Mesenteric fat pad (tissue), 1 donor: ENCODE results near the gene LRMDA. TPM values are rescaled to one million over a fixed set of nuclear protein-coding genes. Genes with fewer than 3 reads are reported as not detected.

ENCODE experiments used
- DNase-seq: peaks from one replicate; pipeline ENCODE4 v3.0.0-alpha.2; 2020; ENCODE audit warnings: low spot score
- total RNA-seq: library from RNA; stranded (reverse); fragmentation: NEBNext Ultra II Directional; extraction: Animal tissue kit (Norgen Biotek cat#: 25700); gene quantifications from one replicate; pipeline ENCODE4 v1.2.1, GENCODE V29; 2021
- donor health status: DM: yes; HTN: yes; CAD: no.

LRMDA gene
- total RNA-seq, 1 donor from 2014 or later, result 26.6 TPM

DNA sequence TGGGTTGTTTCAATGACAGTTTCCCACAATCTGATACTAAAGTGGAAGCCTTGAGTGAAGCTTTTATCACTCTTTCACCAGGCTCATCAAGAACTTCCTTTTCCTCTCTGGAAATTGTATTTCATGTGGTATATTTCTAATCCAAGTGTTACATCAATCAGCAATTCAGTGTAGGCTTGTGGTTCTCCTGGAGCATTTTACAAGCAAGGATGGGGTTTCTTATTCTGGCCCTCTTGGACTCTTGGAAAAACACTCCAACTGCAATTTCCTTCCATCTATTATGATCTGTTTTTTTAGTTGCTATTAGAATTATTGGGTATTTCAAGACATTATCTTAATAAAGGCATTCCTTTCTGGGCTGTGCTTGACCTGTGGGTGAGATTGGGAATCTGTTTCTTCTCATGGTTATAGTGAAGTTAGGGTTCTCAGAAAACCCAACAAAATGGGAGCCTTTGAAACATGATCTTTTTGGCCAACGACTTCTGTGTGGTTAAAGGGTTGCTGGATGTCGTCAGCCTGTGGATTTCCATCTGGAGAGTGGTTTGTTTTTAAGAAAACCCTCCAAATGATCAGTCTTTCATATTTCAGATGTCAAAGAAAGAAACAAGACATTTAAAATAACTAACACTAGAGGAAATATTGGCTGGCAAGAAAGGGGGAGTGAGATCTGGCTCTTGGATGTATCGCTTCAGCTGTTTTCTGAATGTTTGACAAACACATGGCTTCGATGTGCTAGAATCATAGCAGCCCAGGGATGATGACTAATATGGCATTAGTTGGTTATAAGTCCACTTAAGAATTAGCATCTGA lies 540.2 kb downstream of the LRMDA start:
- DNase-seq, result no peak

DNA sequence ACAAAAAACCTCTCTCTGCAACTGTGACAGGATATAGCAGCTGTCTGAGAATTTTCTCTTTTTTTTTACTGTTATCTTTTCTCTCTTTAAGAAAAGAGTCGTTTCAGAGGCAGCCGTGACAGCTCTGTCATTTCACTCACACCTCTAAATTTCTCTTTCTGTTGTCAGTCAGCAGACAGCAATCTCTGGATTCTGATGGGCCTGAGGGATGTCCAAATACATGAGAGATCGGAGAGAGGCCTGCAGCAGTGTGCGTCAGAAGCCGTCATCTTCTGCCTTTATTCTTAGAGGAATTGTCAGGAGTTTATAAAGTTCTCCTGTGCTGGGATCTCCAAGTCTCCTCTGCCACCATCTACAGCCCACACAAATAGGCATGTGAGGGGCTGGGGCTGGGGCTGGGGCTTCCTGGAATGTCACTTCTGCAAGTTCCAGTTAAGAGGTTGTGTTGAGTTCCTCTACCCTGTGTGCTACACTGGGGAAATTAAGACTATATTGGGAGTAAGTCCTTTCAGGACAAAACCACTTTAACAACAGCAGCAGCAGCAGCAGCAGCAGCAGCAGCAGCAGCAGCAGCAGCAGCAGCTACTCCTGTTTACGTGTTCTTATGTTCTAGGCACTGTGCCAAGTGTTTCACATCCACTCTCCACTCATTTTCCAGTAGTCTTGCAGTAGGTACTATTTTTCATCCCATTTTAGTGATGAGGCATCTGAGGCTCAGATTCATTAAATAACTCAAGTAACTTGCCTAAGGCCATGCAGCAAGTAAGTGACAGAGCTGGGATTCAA lies 541.3 kb downstream of the LRMDA start:
- no peak for DNase-seq

DNA sequence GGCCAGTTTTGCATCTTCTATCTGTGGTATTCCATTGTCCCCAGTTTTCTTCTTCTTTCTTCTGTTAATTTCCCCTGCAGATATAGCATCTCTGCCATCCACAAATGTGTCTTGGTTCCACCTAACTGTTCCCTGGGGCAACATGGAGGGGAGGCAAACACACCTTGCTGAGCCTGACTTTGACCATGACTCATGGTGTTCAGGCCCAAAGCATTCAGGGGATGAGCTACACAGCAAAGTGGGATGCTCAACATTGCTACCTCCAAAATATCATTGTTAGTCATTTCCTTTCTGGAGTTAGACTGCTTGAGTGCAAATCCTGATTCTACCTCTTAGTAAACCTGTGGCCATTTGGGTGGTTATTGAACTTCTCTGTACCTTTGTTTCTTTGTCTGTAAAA lies 542.7 kb downstream of the LRMDA start:
- DNase-seq, result no peak

DNA sequence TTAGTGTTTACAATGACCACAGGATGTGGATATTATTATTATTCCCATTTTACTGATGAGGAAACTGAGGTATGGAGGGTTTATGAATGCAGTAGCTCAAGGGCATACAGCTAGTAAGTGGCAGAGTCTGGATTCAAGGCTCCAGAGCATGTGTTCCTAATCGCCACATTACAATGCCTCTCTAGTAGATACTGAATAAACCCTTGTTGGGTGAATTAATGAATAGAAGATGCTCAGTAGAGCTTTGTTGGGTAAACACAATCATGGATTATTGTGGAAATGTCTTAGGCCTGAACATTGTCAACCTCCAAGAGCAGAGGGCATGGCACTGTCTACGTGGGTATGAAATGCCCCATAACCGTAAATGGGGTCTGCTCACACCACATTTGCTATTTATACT lies 545.3 kb downstream of the LRMDA start:
- no peak for DNase-seq

DNA sequence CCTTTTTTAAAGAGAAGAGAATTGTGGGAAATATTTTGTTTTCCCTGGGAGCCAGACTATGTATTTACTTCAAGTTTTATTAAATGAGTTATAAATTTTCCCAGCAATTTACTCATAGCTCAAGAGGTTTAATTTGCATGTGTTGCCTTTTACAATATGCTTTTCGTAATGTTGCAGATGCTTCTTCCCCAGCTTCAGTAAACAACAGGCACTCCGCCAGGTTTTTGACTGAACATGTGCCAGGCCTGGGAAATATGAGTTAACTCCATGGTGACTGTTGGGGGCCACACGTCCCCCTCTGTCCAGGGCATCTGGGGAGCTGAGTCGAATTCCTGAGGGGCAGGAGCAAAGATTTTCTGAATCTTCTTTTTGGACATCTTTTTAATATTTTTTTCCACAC lies 545.7 kb downstream of the LRMDA start:
- DNase-seq, result no peak

DNA sequence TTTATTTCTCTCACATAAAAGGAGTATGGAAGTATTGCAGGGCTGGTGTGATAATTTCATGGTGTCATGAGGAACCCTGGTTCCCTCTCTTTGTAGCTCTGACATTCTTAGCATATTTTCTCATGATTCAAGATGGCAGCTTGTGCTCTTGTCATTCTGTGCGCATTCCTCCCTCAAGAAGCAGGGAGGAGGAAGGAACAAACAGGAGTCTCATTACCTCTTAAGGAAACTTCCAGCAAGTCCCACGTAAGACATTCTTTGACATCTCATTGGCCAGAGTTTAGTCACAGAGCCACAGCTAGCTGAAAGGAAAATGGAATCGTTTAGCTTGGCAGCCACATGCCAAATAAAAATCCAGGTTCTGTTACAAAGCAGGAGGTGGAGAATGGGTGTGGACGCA lies 546.8 kb downstream of the LRMDA start:
- no peak for DNase-seq

DNA sequence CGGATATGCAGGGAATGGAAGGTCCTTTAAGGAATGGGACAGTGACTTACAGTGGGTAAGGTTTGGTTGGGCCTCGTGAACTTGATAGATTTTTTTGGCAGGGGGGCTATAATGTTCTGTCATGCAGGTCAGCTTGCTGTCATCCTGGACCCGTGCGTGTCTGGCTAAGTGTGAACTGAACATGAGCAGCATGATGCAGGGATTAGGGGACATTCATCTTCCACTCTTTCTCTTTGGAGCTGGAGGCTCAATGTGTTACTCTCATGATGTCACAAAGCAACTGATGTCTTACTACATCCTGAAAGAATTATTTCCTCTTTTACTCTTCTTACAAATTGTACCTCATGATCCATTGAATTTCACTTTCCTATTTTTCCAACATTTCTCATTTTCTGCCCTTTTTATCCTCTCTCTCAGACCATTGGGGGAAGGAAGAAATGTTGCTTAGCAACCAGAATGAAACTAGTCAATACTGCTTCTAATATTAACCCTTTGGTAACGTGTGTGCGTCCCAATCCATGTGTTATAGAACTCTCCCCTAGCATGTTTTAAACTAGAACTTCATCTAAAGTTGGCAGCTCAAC lies 549.1 kb downstream of the LRMDA start:
- DNase-seq, result no peak

DNA sequence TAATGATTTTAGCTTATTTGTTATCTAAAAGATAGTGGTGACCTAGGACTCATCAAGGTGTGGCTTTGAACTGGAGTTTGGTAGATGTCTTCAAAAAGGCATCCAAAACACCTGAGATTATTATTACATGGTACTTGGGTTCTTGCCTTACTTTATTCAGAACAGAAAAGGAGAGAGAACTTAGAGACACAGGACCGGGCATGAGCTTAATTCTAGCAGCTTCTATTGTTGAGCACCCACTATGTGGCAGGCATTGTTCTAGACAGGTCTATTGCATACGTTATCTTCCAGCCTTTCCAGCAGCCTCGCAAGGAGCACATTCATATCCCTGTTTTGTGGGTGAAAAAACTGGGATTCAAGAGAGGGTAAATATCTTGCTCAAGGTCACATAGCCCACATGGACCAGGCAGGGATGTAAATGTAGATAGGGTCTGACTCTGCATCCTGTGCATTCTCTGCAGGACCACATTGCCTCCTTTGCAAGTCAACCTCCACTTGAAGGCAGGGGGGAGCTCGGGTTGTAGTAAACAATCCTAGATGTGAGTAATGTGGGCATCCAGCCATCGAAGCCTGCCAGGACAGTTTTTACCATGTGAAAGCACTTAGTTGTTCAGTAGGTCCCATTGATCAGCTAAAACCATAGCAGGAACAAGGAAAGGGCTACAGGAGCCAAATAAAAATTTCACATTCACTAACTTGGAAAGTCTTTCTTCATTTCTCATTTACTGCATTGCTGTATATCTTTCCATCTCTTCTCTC lies 551.4 kb downstream of the LRMDA start:
- DNase-seq, result no peak

DNA sequence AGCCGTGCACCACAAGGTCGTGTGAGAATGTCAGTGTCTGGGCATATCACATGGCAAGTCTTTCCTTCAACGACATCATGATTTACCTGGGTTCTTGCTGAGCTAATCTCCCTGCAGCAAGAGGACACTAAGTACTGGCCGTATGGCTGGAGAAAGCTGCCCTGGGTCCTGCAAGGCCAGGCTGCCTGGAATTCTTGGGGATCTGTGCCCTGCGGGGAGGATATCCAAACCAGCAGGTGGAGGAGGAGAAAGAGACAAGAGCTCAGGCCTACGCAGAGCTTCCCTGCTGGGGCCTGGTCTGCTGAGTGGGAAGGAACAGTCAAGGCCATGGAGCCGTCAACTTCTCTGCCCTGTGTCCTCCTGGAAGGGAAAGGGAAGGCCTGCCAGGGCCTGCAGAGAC lies 552.6 kb downstream of the LRMDA start:
- no peak for DNase-seq

DNA sequence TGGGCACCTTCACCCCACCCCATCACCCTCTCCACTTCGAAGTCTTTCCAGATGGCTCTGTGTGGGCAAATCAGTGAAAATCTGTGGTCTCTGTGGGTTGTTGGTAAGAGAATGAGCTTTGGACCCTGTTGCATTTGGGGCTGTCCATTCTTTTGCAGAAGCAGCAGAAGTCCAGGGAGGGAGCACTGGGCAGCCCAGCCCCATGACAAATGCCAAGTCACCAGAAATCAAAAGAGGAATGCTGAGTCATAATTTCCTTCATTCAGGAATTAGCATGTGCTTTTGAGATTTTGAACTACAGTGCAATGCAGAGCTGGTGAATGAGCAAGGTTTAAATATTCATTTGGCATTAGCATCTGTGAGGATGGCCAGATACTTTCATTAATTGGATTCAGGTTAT lies 556.2 kb downstream of the LRMDA start:
- no peak for DNase-seq

DNA sequence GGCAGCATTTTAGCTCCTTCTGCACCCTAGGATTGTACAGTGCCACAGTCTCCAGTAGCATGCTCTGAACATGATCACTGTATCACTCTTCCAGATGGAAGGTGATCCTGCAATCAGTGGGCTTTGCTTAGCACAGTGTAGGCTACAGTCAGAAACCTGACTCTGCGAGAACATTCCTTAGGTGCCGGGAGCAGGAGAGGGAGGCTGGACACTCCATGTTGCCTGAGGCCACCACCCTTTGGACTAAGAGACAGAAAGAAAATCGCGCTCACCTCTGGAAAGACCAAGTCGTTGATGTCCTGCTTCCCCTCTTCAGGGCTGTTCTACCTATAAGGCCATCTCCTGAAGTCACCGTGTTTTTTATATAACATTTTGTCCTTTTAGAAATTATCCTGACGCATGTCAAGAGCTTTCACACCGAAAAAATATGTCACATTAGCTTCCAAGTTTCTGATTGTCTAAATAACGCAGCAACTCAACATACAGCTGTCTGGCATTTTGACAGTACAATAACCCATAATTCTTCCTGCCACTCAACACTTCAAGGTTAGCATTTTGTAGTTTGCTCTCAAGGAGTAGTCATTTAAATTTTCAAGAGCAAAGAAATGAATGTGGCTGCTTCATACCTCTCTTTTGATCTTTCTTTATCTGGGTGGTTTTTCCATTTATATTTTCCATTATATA lies 563.1 kb downstream of the LRMDA start:
- no peak for DNase-seq

DNA sequence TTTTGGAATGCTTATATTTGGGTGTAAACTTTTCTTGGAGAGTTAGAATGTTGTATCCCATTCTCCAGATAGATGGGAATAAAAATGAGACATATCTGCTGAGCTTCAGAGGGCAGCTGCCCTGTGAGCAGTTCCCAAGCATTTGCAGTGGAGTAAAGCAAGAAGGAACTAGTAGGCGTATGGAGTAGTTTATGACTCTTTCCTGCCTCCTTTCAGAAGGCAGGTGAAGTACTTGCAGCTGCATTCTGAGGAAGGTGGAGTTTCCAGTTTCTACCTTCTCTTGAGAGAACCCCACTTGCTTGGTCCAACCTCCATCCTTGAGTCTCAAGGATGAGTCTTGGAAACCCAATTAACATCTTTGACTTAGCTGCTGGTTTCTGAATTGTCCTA lies 563.6 kb downstream of the LRMDA start:
- no peak for DNase-seq

DNA sequence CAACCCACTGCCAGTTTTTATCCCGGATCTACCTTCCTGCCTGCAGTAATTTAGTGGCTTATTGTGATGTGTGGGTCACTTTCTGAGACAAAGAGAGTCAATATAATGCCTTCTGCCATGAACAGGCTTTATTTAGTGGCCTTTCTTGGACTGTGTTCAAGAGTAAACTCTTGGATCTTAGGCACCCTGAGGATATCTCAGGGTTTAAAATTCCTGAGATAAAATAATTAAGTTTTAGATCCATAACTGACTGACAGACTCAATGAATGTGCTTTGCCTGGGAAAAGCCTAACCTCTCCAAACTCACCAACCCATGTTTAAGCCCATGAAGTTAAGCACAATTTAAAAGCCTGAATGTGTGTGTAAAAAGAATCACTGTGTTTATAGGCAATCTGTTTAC lies 564.3 kb downstream of the LRMDA start:
- no peak for DNase-seq

DNA sequence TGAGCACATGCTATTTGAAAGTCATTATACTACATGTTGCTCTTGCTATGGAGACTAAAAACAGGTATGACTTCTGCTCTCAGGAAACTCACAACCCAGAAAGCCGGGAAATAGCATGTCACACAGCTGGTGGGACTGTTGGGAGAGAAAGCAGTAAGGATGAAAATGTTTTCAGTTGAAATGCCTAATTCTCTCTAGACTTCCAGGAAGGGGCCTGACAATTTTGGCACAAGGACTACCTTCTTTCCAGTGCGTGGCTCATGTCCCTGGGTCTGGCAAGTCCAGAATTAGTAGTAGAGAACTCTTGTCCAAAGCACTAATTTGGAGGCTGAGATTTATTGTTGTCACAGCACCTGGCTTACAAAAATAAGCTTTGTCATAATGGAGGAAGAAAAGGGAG lies 567.6 kb downstream of the LRMDA start:
- no peak for DNase-seq

DNA sequence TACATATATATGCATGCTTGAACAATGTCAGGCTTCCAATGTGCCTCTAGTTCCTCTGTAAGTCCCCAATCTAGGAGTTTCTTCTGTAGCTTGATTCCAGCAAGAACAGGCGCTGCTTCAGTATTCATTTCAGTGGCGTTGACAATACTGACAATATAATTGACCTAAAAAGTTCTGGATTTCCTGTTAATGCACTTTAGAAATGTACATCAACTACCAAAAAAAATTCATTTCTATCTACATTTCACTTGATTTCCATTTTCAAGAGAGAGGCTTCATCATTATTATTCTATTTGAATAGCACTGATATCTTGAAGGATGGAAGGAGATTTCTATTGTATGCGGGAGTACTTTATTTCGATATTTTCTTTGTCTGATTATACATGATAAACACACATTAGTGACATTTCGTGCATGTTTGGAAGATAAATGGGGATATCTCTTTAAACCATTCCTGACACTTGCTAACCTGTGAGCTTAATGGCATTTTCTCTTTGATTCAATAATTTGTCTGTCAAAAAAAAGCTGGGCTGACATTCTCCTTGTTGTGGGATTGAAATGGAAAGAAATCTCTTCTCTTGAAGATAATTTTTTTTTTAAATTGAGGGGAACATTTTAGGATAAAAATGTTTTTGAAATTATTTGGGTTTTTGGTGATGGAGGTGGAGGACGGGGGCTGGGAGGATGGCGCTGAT lies 568.2 kb downstream of the LRMDA start:
- DNase-seq, result no peak

DNA sequence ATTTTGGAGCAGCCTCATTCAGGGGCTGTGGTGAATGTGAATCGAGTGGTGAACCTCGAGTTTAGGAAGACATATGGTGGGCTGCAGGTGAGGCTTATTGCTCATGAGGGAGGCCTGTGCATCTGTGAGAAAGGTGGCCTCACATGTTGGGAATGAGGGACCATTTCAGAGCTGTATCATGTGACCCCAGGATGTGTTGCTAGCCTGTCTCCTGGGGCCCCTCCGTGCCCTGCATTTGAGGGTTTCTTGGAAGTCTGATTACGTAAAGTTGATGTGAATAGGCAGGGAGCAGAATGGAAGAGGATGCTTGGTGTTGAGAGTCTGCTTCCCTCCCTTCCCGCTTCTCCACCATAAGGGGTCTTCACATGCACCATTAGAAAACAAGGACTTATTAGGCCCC lies 569.1 kb downstream of the LRMDA start:
- no peak for DNase-seq

DNA sequence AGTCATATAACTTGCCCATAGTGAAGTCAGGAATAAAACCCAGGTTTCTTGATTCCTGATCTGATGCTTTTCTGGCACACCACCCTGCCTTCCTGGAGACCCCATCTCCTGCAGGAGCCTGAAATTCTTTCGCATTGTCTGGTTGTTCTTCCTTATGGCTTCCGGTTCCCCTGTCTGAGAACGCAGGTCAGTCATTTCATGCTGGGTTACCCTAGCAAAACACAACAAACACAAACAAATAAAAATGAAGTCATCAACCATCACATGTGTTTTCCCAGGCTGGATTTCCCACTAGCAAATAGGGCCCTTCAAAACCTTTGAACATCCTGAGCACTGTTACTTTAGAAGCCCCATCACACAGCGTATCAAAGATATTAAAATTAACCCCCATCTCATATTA lies 569.6 kb downstream of the LRMDA start:
- DNase-seq, result no peak

DNA sequence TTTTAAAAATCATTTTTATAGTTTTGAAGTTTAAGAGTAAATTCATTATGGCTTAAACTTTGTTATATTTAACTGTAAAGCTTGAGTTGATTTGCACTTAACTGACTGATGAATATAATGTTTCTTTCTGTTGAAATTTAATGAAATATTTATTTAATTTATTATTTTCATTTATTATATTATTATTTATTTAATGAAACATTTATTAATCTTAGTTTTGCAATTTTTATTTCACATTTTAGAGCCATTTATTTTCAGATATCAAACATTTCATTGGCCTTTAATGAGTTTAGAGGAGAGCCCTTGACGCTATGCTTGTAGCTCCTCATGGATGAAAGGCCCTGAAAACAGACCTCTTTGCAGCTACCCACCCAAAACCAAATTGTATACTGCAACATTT lies 570.0 kb downstream of the LRMDA start:
- DNase-seq, result no peak

DNA sequence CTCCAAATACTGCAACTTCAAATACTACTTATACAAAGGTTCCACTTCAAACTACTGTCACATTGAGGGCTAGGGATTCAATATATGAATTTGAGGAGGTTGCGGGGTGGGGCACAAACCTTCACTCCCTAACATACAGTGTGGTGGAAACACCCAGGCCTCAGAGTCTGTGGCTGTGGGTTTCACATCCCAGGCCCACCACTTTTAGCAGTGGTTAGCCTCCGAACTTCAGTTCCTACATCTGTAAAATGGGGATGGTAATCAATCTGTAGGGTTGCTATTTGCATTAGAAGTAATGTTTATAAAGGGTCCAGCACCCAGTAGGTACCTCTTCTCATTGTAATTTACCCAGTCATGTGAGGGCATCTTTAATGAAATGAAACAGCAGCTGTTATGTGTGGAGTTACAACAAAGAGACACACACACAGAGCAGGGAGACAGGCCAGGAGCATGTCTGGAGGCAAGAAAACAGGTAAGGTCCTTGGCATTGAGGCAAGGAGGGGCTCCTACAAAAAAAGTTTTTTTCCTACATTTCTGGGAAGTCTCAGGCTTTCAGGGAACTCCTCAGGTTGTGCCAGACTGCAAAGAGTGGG lies 570.9 kb downstream of the LRMDA start:
- DNase-seq, result no peak

DNA sequence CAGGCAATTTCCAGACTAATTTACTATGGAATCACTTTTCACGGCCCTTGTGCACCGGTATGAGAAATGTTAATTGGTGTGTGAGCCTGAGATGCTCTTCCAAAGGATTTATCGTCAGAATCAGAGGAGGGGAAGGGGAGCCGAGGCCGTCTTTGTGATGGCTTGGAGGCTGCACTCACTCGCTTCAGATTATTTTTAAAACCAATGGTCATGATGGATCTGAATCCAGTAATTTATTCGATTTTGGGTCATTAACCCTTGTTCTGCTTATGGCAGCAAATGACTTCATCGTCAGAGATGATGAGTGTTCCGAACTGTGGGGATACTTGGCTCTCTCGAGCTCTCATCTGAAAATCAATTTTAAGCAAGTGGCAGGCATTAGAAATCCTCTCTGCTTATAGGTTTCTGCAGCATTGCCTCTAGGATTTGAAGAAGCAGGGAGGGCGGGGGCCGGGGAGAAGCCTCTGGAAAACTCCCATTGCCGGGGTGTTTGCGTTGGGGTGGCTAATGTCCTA lies 576.3 kb downstream of the LRMDA start:
- no peak for DNase-seq
